Islet precursor cell (in vitro differentiated cells): Measurements from ENCODE around the gene BAK1.
"Not testable (repeated sequence)": the region's sequence is repeated elsewhere in the genome, so short reads cannot be mapped to it uniquely, and the experiment has no call there.

Source experiments
- DNase-seq: peaks from one replicate; pipeline ENCODE4 v3.0.0-alpha.2; 2018

Gene BAK1

DNA sequence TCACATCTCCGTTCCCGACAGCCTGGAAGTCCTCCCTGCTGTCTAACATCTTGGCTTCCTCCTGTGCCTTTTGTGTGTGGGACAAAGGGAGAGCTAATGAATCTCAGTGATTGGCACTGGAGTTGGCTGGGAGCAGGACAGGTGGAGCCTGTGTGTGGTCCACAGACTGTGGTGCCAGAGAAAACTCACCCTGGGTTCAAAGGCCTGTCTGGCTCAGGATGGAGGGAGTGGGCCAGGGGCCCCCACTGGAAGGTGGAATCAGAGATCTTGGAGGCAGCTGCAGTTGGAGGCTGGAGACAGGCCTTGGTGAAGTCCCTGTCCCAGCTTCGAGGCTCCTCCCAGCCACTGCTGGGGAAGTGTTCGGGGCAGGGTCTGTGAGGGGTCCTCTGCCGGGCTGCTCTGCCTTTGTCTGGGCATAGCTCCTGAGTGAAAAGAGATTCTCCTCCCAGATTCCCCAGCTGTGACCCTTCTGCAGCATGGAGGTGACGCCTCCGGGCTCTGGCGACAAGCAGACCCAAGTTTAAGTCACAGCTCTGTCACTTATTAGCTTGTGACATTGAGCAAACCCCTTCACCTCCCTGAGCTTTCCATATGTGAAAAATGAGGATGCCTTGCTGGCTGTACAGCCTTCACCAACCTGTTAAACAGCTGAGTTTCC, 27.2 kb upstream of the BAK1 start:
- no peak for DNase-seq

- DNase-seq, result no peak
Observed at GRCh38 chr6:33606642-33607041, 26.6 kb upstream of the BAK1 start.

GRCh38 chr6:33604941-33605854, 25.1 kb upstream of the BAK1 start:
- DNase-seq, result no peak

DNA sequence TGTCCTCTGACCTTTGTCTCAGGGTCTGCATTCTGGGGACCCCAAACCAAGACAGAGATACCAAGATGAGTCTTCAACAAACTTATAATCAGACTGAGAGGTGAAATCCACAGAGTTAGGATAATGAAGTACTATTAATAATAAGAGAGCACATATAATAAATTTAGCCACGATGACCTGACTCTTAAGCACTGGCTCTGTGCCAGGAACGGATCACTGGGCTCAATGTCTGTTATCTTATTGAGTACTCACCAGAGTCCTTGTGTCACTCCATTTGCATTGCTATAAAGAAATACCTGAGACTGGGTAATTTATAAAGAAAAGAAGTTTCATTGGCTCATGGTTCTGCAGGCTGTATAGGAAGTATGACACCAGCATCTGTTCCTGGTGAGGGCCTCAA, 22.1 kb upstream of the BAK1 start:
- DNase-seq, result no peak

DNA sequence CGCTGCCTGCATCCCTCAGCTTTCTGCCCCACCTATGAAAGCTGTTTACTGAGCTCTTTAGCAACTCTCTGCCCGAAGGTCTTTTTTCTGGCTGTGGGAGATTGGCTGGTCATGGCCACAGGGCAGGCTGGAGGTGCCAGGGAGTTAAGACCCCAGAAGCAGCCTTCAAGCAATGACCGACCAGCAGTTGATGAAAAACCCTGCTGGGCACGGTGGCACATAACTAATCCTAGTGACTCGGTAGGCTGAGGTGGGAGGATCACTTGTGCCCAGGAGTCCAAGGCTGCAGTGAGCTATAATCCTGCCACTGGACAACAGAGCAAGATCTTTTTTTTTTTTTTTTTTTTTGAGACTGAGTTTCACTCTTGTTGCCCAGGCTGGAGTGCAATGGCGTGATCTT, 20.7 kb upstream of the BAK1 start:
- DNase-seq, result no peak

GRCh38 chr6:33599413-33599938, 19.4 kb upstream of the BAK1 start:
- no peak for DNase-seq

- DNase-seq, result no peak
Observed at GRCh38 chr6:33597551-33598322, 17.7 kb upstream of the BAK1 start.

DNA sequence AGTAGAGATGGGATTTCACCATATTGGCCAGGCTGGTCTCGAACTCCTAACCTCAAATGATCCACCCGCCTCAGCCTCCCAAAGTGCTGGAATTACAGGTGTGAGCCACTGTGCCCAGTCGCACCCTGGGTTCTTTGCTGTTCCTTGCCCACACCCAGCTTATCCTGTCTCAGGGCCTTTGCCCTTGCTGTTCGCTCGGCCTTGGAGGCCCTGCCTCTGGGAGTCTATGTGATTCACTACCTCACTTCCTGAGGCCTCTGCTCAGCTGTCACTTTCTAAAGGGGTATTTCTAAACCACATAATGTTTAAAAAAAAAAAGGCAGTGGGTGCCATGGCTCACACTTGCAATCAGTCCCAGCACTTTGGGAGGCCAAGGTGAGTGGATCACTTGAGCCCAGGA, 16.8 kb upstream of the BAK1 start:
- DNase-seq, result not testable (repeated sequence)

GRCh38 chr6:33595001-33595846, 15.1 kb upstream of the BAK1 start:
- no peak for DNase-seq

DNA sequence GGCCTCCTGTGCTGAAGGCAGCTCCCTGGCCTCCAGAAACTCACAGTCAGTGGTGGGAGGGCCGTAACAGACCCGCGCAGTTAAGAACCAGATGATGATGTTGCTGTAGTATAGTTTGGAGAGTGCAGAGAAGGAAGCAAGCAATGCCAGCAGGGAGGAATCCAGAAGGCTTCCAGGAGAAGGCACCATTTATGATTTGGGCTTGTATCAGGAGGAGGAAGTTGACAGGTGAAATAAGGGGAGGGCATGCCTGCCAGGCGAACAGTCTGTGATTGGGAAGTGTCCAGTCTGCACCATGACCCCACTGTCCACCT, 13.3 kb upstream of the BAK1 start:
- no peak for DNase-seq

- DNase-seq, result peak; percentile 81
Observed at GRCh38 chr6:33592595-33593413, 12.7 kb upstream of the BAK1 start.

DNA sequence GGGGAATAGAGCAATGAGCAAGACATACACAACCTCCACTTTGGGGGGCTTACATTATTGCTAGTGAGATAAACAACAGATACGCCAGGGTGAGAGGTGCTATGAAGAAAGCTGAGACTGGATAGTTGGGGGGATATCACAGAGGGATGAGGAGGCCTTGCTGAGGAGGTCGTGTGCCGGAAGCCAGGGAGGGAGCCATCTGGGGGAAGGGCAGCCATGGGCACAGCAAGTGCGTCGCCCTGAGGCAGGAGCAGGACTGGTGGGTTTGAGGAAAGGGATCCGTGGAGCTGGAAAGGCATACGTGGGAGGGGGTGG, 12.2 kb upstream of the BAK1 start:
- no peak for DNase-seq

GRCh38 chr6:33591424-33592032, 11.5 kb upstream of the BAK1 start:
- no peak for DNase-seq

- DNase-seq, result peak; percentile 96
Observed at GRCh38 chr6:33590531-33591198, 10.6 kb upstream of the BAK1 start.

- peak; percentile 98 for DNase-seq
Observed at GRCh38 chr6:33589731-33590530, 9.9 kb upstream of the BAK1 start.

GRCh38 chr6:33589392-33589730, 9.3 kb upstream of the BAK1 start:
- DNase-seq, result no peak

DNA sequence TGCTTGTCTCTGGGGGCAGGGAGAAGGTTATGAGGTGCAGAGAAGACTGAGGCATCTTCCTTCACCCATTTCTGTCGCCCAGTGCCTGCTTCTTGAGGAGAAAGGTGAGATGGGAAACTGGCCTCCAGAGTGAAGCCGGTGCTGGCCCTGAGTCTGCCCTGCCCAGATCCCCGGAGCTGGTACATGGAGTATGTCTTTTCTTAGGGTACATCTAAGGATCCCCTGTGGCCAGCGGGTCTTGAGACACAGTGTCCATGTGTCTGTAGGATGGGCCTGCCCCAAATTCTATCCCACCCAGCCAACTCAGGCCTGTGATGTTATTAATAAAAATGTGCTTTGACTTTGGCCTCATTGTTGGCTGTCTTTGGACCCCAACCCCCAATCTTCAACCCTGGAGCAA, 8.8 kb upstream of the BAK1 start:
- no peak for DNase-seq

GRCh38 chr6:33587529-33587928, 7.5 kb upstream of the BAK1 start:
- no peak for DNase-seq

DNA sequence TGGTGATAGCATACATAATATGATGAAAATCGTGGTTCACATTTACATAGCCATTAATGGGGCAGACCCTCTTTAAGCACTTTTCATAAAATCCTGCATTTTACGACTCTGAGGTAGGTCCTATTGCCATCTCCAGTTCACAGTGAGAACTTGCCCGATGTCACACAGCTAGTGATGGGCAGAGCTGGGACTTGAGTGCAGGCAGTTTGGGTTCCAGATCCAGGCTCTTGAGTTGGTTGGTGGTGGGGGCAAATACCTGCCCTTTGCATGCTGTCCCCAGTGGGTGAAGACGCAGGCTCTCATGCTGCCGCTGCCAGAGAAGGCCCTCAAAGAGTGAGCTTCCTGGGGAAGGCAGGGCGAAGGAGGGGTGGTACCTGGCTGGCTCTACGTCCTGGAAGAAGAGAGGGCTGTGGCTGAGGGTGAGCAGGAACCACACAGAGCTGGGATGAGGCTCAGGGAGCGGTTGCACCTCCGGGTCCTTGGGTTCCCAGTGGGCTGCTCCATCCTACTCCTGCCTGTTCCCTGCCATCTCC, 6.1 kb upstream of the BAK1 start:
- DNase-seq, result peak; percentile 52
